Non-pigmented ciliary epithelial cell (primary cell): ENCODE data around the gene MAST4.
A peak's percentile ranks its signal among the peaks of the same experiment; 100 is the strongest.
"Not testable (repeated sequence)": the region's sequence is repeated elsewhere in the genome, so short reads cannot be mapped to it uniquely, and the experiment has no call there.

Source experiments
- DNase-seq: peaks from one replicate; pipeline ENCODE4 v3.0.0-alpha.2; 2010; ENCODE audit warnings: low read depth

Gene MAST4

GRCh38 chr5:67090040-67090439 is 493.8 kb downstream of the MAST4 start:
- DNase-seq = no peak

GRCh38 chr5:67090593-67090992 is 494.4 kb downstream of the MAST4 start:
- DNase-seq = no peak

GRCh38 chr5:67092535-67092934 is 496.3 kb downstream of the MAST4 start:
- no peak for DNase-seq

GRCh38 chr5:67093279-67093678 is 497.1 kb downstream of the MAST4 start:
- no peak for DNase-seq

GRCh38 chr5:67094476-67095300 is 498.5 kb downstream of the MAST4 start:
- peak; percentile 47 for DNase-seq

GRCh38 chr5:67095346-67096171 is 499.4 kb downstream of the MAST4 start:
- no peak for DNase-seq

GRCh38 chr5:67098656-67099055 is 502.5 kb downstream of the MAST4 start:
- DNase-seq = no peak

- no peak for DNase-seq
Measured at GRCh38 chr5:67100301-67100700, 504.1 kb downstream of the MAST4 start.

- no peak for DNase-seq
Measured at GRCh38 chr5:67102708-67103107, 506.5 kb downstream of the MAST4 start.

GRCh38 chr5:67104859-67105258 is 508.7 kb downstream of the MAST4 start:
- no peak for DNase-seq

- no peak for DNase-seq
Measured at GRCh38 chr5:67105270-67105669, 509.1 kb downstream of the MAST4 start.

GRCh38 chr5:67106626-67107342 is 510.6 kb downstream of the MAST4 start:
- no peak for DNase-seq

- DNase-seq = no peak
Measured at GRCh38 chr5:67111779-67112178, 515.6 kb downstream of the MAST4 start.

GRCh38 chr5:67115246-67115645 is 519.1 kb downstream of the MAST4 start:
- DNase-seq = no peak

- no peak for DNase-seq
Measured at GRCh38 chr5:67115817-67116216, 519.6 kb downstream of the MAST4 start.

GRCh38 chr5:67118050-67118620 is 521.9 kb downstream of the MAST4 start:
- no peak for DNase-seq

GRCh38 chr5:67119010-67119409 is 522.8 kb downstream of the MAST4 start:
- DNase-seq = no peak

GRCh38 chr5:67120032-67120431 is 523.8 kb downstream of the MAST4 start:
- DNase-seq = no peak

GRCh38 chr5:67123819-67124218 is 527.6 kb downstream of the MAST4 start:
- DNase-seq = no peak

GRCh38 chr5:67124556-67124955 is 528.4 kb downstream of the MAST4 start:
- no peak for DNase-seq

GRCh38 chr5:67127347-67127895 is 531.2 kb downstream of the MAST4 start:
- DNase-seq = not testable (repeated sequence)

- DNase-seq = no peak
Measured at GRCh38 chr5:67129768-67130167, 533.6 kb downstream of the MAST4 start.
